Fibroblast of mammary gland (primary cell): ENCODE results near the gene SKAP2.

Experiments used
- DNase-seq: peaks from one replicate; pipeline ENCODE4 v3.0.0-alpha.2; 2010; ENCODE audit warnings: low read depth
- H3K4me3 ChIP-seq: 2 replicates; pipeline ENCODE4 v1.5.1; 2011; ENCODE audit warnings: low read depth, mild to moderate bottlenecking, low read length, moderate library complexity; ENCODE audit not compliant: control insufficient read depth
- TF ChIP-seq, protein P1 (sequence below): conservative IDR thresholded peaks from 2 replicates; pipeline ENCODE4 v1.5.1; 2011; ENCODE audit warnings: low read depth, low read length, inconsistent platforms; ENCODE audit not compliant: control insufficient read depth, insufficient read depth

Gene SKAP2

DNA sequence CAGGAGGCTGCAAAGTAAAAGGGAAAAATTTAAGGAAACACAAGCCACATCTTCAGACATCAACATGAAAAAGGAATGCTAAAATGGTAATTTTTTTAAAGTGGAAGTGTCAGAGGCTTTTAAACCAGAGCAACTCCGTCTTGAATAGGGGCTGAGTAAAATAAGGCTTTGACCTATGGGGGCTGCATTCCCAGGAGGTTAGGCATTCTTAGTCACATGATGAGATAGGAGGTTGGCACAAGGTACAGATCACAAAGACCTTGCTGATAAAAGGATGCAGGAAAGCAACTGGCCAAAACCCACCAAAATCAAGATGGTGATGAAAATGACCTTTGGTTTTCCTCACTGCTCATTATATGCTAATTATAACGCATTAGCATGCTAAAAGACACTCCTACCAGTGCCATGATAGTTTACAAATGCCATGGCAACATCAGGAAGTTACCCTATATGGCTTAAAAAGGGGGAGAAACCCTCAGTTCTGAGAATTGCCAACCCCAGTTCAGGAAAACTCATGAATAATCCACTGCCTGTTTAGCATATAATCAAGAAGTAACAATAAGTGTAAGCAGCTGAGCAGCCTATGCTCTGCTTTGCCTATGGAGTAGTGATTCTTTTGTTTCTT, 128.3 kb downstream of the SKAP2 start:
- TF ChIP-seq, protein P1, sequence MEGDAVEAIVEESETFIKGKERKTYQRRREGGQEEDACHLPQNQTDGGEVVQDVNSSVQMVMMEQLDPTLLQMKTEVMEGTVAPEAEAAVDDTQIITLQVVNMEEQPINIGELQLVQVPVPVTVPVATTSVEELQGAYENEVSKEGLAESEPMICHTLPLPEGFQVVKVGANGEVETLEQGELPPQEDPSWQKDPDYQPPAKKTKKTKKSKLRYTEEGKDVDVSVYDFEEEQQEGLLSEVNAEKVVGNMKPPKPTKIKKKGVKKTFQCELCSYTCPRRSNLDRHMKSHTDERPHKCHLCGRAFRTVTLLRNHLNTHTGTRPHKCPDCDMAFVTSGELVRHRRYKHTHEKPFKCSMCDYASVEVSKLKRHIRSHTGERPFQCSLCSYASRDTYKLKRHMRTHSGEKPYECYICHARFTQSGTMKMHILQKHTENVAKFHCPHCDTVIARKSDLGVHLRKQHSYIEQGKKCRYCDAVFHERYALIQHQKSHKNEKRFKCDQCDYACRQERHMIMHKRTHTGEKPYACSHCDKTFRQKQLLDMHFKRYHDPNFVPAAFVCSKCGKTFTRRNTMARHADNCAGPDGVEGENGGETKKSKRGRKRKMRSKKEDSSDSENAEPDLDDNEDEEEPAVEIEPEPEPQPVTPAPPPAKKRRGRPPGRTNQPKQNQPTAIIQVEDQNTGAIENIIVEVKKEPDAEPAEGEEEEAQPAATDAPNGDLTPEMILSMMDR = no peak
- DNase-seq = no peak
- no peak overlapping the region for H3K4me3 ChIP-seq

DNA sequence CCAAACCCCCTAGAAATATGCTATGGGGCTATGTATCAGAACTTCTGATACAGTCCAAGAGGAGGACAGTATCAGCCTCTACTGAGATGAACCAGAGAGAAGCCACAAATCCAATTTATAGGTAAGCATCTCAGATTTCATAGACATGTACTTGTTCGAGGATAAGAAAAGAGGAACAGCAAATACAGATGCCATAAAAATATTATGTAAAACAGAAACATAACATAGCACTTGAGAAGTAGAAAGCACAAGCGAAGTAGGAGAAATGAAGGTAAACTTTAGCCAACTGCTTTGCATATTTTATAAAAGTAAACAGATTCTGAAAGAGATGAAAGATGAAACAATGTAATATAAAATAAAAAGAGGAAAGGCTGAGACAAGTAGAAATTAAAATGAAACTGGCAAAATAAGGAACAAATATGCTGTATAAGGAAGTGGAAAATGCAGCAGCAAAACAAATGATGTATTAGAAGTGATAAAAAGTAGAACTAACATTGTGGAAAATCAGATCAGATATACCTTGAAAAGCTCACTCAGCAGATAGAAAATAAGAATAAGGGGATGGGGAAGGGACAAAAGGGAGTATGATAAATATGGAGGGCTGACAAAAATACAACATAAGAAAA, 135.1 kb downstream of the SKAP2 start:
- no peak overlapping the region for H3K4me3 ChIP-seq
- TF ChIP-seq, protein P1 = no peak
- DNase-seq = no peak

DNA sequence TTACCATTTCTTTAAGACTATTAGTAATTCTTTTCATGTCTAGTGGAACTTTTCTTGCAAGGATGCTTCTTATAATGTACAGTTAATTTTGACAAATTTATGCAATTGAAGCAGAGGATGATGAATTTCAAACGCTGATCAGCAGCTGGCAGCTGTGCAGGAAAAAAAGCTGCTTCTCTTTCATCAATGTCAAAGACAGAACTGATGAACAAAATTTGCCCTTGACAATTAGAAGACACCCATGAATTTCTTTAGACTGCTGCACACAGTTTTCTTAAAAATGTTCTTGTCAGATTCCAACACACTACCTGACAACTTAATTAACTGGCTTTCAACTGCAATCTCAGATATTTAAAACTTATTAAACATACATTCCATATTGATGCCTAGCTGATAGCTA, 138.3 kb downstream of the SKAP2 start:
- H3K4me3 ChIP-seq = no peak overlapping the region
- TF ChIP-seq, protein P1 = no peak
- DNase-seq = no peak

DNA sequence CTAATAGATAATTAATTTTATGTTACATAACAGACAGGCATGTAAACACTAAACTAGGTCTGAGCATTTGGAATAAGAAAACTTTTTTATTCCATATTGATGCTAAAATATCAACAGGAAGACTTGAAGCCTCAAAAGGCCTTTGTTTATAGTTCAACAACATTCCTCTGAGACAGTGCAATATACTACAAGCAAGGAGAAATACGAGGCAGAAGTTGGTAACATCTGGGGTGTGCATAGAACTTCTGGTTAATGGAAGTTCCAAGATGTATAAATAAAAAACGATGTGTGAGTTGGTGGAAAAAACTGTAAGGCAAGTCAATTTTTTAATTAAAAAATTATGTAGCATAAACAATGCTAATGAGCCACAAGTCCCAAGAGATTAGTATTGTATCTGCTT, 139.6 kb downstream of the SKAP2 start:
- H3K4me3 ChIP-seq = no peak overlapping the region
- no peak for DNase-seq
- TF ChIP-seq, protein P1 = no peak

DNA sequence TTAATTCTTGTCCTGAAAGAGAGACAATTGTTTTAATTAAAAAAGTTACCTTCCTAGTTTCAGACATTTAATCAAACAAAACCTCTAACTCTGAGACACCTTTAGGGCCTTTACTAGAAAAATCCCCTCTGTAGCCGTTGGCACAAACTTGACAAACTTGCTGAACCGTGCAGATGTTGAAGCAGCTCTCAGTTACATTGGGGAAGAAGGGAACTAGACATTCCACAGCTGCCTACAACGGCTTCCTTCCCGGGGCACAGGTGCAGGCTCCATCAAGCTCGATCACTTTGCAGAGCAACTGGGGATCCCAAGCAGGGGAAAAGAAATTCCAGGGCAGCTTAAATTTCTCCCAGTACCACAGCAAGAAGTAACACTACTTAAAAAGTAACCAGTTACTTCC, 141.3 kb downstream of the SKAP2 start:
- TF ChIP-seq, protein P1 = no peak
- no peak overlapping the region for H3K4me3 ChIP-seq
- no peak for DNase-seq

DNA sequence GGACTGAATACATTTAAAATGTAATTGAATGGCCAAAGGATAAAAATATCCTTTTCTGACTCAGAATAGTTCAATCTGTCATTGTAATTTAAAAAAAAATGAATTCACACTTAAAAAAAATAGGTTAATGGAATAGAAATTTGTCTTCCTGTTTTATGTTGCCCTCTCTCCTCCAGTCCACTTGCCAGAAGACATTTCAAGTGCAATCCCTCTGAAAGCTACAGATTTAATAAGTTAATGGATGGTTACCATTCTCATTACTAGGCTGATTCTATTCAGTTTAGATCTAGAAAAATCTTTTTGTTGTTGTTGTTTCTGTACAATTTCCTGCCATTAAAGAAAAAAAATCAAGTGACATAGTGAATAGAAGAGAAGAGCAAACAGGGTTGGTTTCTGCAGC, 142.9 kb downstream of the SKAP2 start:
- TF ChIP-seq, protein P1 = no peak
- H3K4me3 ChIP-seq = no peak overlapping the region
- DNase-seq = no peak
